UCSD-AML1 (cell line): Measurements from ENCODE around the gene TRIM64C.
"Not testable (repeated sequence)": the region's sequence is repeated elsewhere in the genome, so short reads cannot be mapped to it uniquely, and the experiment has no call there.

Experiments used
- DNase-seq: peaks from one replicate; lab custom pipeline; 2025; ENCODE audit not compliant: unreplicated experiment; lab: John Stamatoyannopoulos, UW

TRIM64C gene, protein sequence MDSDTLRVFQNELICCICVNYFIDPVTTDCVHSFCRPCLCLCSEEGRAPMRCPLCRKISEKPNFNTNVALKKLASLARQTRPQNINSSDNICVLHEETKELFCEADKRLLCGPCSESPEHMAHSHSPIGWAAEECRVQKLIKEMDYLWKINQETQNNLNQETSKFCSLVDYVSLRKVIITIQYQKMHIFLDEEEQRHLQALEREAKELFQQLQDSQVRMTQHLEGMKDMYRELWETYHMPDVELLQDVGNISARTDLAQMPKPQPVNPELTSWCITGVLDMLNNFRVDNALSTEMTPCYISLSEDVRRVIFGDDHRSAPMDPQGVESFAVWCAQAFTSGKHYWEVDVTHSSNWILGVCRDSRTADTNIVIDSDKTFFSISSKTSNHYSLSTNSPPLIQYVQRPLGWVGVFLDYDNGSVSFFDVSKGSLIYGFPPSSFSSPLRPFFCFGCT

DNA sequence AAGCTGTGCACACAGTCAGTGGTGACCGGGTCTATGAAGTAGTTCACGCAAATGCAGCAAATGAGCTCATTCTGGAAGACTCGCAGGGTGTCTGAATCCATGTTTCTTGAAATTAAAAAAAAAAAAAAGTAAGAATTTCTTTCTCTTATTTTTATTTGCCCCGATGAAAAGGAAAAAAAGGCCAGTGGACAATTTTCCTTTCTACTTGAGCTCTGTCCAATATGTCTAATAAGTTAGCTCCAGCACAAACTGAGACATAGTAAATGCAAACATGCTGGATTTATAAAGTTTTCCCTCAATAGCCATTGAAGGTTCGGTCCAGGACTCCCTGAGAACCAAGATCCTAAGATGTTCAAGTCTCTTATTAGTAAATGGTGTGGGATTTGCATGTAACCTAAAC is at the start of gene TRIM64C:
TSS of gene TRIM64C (minus strand) at position 101 of the 400 bp plus-strand sequence. CDS start at position 101, 0 bp downstream.
- not testable (repeated sequence) for DNase-seq

DNA sequence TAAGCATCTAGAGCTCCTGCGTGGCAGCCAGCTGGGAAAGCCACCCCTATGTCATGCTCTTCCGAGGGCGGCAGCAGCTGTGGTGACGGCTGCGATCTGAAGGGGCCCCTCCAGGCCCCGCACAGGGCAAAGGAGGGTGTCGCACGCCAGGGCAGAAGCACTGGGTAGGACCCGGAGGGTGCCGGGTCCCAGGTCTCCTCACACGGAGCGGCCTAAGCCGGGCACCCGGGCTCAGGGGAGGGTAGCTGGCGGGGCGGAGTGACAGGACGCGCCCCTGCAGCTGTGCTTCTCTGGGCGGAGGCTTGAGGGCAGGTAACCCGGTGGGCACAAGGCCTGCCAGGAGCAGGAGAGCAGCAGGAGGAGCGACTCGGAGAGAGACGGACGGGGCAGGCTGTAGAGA is 43.4 kb upstream of the TRIM64C start:
- not testable (repeated sequence) for DNase-seq

DNA sequence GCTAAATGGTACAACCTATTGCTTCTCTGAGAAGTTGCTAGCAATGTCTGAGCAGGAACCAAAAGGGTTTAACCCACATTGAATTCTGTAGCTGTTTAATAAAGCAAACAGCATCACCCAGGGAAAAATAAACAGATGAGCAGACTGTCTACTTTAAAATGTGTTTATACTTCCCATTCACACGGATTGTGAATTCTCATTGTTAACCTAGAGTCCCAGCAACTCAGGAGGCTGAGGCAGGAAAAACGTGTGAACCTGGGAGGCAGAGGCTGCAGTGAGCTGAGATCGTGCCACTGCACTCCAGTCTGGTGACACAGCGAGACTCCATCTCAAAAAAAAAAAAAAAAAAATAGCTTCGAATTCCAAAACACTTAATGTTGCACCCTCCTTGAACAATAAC is 11.0 kb upstream of the TRIM64C start:
- not testable (repeated sequence) for DNase-seq

DNA sequence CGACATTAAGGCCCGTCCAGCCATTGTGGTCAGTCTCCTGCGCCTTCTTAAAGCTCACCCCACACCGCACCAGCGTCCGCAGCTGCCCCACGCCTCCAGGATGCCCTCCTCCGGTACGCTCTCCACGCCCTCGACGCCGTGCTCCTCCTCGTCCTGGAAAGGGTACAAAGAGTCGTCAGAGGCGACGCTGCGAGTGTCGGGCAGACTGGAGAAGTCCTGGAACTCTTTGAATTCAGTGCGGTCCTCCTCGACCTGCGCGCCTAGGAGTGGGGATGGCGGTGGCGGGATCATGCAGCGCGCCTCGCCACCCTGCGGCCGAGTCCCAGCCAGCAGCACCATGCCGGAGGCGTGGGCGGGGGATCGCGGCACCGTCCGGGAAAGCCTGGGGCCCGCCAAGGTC is 9.1 kb downstream of the TRIM64C start:
- DNase-seq, result not testable (repeated sequence)

DNA sequence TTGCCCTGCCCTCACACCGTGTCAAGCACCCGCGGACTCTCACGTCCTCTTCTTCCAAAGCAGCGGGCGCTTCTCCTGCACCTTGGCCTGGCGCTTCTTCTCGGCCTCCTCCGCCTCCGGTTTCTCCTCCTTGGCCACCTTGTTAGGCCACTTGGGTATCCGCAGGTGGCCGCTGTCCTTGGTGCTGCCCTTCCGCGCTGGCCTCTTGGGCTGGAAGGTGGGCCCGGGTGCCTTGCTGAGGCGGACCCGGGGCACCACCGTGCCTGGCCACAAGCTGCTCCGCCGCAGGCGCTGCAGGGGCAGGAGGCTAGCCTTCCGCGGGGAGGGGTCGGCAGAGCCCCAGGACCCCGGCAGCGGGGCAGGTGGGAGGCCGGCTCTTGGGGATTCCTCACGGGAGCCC is 10.7 kb downstream of the TRIM64C start:
- not testable (repeated sequence) for DNase-seq

DNA sequence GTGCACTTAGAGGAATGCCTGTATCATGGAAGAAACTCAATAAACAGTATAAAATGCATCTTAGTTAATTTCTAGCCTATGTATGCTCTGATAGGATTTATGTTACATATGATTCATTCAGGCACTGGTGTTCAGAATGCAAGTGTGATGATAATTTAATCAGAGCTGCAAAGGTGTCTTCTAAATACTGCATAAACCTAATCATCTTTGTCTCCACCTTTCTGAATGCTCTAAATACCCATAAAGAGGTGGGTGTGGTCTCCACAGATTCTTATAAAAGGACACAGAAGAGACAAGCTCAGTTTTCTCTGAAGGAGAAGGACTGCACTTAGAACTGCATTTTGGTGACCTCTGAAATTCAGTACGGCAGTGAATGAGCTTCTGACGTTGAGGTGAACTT is 30.4 kb downstream of the TRIM64C start, which contains the start of gene TRIM49B:
TSS of gene TRIM49B (plus strand) at position 301 of the 400 bp plus-strand sequence. CDS start 2,777 bp downstream, outside the sequence.
- not testable (repeated sequence) for DNase-seq
